Activated CD8-positive, alpha-beta T cell treated with anti-CD3 and anti-CD28 coated beads for 36 hours (primary cell): ENCODE measurements around the gene SGK2. TPM values are rescaled to one million over a fixed set of nuclear protein-coding genes. Genes with fewer than 3 reads are reported as not detected.

ENCODE experiments used
- ATAC-seq: fragments of 200-7000 bp; cut with Tn5 transposase; one replicate; pipeline ENCODE4 v1.10.0; 2021; ENCODE audit warnings: mild to moderate bottlenecking, moderate library complexity
- CTCF ChIA-PET: fragments of 350-600 bp; sonication (Branson Sonifier 250); formaldehyde crosslinking; loops from one replicate; lab custom pipeline; 2021; ENCODE audit warnings: antibody characterized with exemption; lab: Charles Lee
- POLR2A ChIA-PET: fragments of 350-600 bp; sonication (Branson Sonifier 250); formaldehyde crosslinking; loops from one replicate; lab custom pipeline; 2021; ENCODE audit warnings: antibody characterized with exemption; lab: Charles Lee
- DNase-seq: peaks from one replicate; pipeline ENCODE4 v3.0.0-alpha.2; 2020
- H3K27ac Mint-ChIP-seq: one replicate; pipeline ENCODE4 v1.8.0; 2021; ENCODE audit warnings: mild to moderate bottlenecking, mixed read lengths
- H3K27me3 Mint-ChIP-seq: one replicate; pipeline ENCODE4 v1.8.0; 2021; ENCODE audit warnings: mixed read lengths
- H3K36me3 Mint-ChIP-seq: one replicate; pipeline ENCODE4 v1.8.0; 2021; ENCODE audit warnings: low read depth, mixed read lengths
- H3K4me1 Mint-ChIP-seq: one replicate; pipeline ENCODE4 v1.8.0; 2021; ENCODE audit warnings: low read depth, mixed read lengths
- H3K4me3 Mint-ChIP-seq: one replicate; pipeline ENCODE4 v1.8.0; 2021; ENCODE audit warnings: mild to moderate bottlenecking, moderate library complexity, mixed read lengths
- H3K9me3 Mint-ChIP-seq: one replicate; pipeline ENCODE4 v1.8.0; 2021; ENCODE audit warnings: mixed read lengths
- intact Hi-C: fragments of 100-400 bp; cut with micrococcal nuclease; formaldehyde crosslinking; loops from one replicate; pipeline ENCODE4 v1.10.0; 2022
- total RNA-seq, 2 experiments: library from RNA; stranded (reverse); gene quantifications; one replicate each; pipeline ENCODE4 v1.2.3, GENCODE V29; 2021
- TF ChIP-seq, protein P1 (sequence below): fragments of 200-600 bp; IDR thresholded peaks from one replicate; pipeline ENCODE4 v1.8.0; 2022; ENCODE audit warnings: antibody characterized with exemption, mild to moderate bottlenecking

Gene SGK2
- total RNA-seq, 2 experiments from 2014 or later: 0.16 to 0.50 TPM

GRCh38 chr20:43564455-43564854, 5.6 kb downstream of the SGK2 start:
- DNase-seq: no peak
- no peaks in the 10 kb centered on the region for H3K9me3 Mint-ChIP-seq
- ChIA-PET CTCF (no interaction called here), POLR2A (no interaction called here)
- intact Hi-C loops: no loop called here
- no peaks in the 10 kb centered on the region for H3K27me3 Mint-ChIP-seq
- no peaks in the 10 kb centered on the region for H3K4me1 Mint-ChIP-seq
- TF ChIP-seq, protein P1, sequence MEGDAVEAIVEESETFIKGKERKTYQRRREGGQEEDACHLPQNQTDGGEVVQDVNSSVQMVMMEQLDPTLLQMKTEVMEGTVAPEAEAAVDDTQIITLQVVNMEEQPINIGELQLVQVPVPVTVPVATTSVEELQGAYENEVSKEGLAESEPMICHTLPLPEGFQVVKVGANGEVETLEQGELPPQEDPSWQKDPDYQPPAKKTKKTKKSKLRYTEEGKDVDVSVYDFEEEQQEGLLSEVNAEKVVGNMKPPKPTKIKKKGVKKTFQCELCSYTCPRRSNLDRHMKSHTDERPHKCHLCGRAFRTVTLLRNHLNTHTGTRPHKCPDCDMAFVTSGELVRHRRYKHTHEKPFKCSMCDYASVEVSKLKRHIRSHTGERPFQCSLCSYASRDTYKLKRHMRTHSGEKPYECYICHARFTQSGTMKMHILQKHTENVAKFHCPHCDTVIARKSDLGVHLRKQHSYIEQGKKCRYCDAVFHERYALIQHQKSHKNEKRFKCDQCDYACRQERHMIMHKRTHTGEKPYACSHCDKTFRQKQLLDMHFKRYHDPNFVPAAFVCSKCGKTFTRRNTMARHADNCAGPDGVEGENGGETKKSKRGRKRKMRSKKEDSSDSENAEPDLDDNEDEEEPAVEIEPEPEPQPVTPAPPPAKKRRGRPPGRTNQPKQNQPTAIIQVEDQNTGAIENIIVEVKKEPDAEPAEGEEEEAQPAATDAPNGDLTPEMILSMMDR: no peak
- ATAC-seq: no peak
- no peak overlapping the region for H3K4me3 Mint-ChIP-seq
- no peaks in the 10 kb centered on the region for H3K36me3 Mint-ChIP-seq
- H3K27ac Mint-ChIP-seq: no peak overlapping the region

GRCh38 chr20:43564993-43565757, 6.3 kb downstream of the SGK2 start:
- no peak overlapping the region for H3K27ac Mint-ChIP-seq
- H3K4me1 Mint-ChIP-seq: no peaks in the 10 kb centered on the region
- H3K27me3 Mint-ChIP-seq: no peaks in the 10 kb centered on the region
- H3K4me3 Mint-ChIP-seq: no peak overlapping the region
- intact Hi-C loops: no loop called here
- DNase-seq (no peak), ATAC-seq (no peak)
- POLR2A ChIA-PET: no interaction called here
- no peaks in the 10 kb centered on the region for H3K36me3 Mint-ChIP-seq
- CTCF ChIA-PET: no interaction called here
- TF ChIP-seq, protein P1: no peak
- no peaks in the 10 kb centered on the region for H3K9me3 Mint-ChIP-seq

DNA sequence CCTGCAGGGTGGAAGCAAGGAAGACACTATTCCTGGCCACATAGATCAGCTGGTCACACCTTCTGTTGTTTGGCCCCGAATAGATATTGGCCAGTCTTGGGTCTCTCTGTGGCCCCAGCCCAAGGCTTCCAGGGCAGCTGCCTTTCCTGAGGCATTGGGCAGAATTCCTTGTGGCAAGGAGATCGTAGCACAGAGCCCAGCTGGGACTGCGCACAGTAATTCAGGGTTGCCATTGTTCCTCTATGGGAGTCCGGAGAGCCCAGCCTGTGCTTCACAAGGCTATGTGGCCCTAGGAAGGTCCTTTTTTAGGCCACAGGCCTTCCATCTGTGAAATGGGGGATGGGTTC, 6.9 kb downstream of the SGK2 start:
- POLR2A ChIA-PET: no interaction called here
- no peaks in the 10 kb centered on the region for H3K27me3 Mint-ChIP-seq
- no peak for ATAC-seq
- DNase-seq: no peak
- H3K9me3 Mint-ChIP-seq: no peaks in the 10 kb centered on the region
- H3K27ac Mint-ChIP-seq: no peak overlapping the region
- CTCF ChIA-PET: no interaction called here
- intact Hi-C loops: no loop called here
- H3K36me3 Mint-ChIP-seq: no peaks in the 10 kb centered on the region
- no peak overlapping the region for H3K4me3 Mint-ChIP-seq
- H3K4me1 Mint-ChIP-seq: no peaks in the 10 kb centered on the region
- TF ChIP-seq, protein P1: no peak

DNA sequence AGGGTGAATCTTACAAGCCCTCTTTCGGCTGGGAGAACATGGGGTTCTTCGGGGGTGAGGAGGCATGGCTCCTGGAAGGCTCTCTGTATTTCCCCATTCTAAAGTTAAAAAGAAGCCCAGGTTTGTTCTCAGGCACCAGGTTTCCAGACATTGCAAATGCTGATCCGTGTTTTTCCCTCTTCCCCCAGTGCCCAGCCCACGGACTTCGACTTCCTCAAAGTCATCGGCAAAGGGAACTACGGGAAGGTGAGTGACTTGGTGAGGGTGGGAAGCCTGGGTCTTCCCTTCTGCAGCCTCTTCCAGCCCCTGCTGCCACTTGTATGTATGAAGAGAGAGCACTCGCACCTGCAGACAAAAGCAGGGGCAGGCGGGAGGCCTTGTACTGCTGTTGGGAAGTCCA, 8.7 kb downstream of the SGK2 start:
- ChIA-PET POLR2A (no interaction called here), CTCF (no interaction called here)
- no peak for DNase-seq
- Mint-ChIP-seq H3K4me1 (no peaks in the 10 kb centered on the region), H3K9me3 (no peaks in the 10 kb centered on the region), H3K4me3 (no peak overlapping the region), H3K27me3 (no peaks in the 10 kb centered on the region), H3K27ac (no peak overlapping the region), H3K36me3 (no peaks in the 10 kb centered on the region)
- ATAC-seq: no peak
- intact Hi-C loops: no loop called here
- TF ChIP-seq, protein P1: no peak

DNA sequence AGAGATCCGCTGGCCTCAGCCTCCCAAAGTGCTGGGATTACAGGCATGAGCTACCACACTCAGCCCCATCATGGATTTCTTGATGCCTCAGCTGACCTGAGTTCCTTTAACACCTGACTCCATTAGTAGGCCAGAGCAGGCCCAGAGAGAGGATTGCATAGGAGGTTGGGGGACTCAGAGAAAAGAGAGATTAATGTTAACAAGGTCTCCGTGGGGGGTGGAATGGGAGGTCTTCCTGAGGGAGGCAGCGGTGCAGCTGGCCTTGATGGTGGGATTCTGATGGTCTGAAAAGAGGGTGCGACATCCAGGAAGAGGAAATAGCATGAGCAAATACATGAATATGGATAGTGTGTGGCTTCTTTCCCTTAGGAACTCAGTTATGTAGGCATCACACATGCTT, 9.9 kb downstream of the SGK2 start:
- Mint-ChIP-seq H3K4me1 (no peaks in the 10 kb centered on the region), H3K4me3 (no peak overlapping the region), H3K27ac (no peak overlapping the region), H3K27me3 (no peaks in the 10 kb centered on the region), H3K36me3 (no peaks in the 10 kb centered on the region), H3K9me3 (no peaks in the 10 kb centered on the region)
- no peak for DNase-seq
- TF ChIP-seq, protein P1: no peak
- CTCF ChIA-PET: interaction anchor here (1.7 kb wide), 1 partner anchor 30 kb away, joined by 7 read pairs; no protein-coding TSS in a partner anchor
- intact Hi-C loops: no loop called here
- no peak for ATAC-seq
- POLR2A ChIA-PET: no interaction called here
